Measurements from ENCODE around the gene IQCK. TPM values are rescaled to one million over a fixed set of nuclear protein-coding genes. Genes with fewer than 3 reads are reported as not detected.
"Not testable (repeated sequence)": the region's sequence is repeated elsewhere in the genome, so short reads cannot be mapped to it uniquely, and the experiment has no call there.

The IQCK gene
- total RNA-seq (1 to 10 TPM; 2.2 to 3.7 TPM), total RNA-seq (0.70 to 1.7 reads per million in 2 donors)

DNA sequence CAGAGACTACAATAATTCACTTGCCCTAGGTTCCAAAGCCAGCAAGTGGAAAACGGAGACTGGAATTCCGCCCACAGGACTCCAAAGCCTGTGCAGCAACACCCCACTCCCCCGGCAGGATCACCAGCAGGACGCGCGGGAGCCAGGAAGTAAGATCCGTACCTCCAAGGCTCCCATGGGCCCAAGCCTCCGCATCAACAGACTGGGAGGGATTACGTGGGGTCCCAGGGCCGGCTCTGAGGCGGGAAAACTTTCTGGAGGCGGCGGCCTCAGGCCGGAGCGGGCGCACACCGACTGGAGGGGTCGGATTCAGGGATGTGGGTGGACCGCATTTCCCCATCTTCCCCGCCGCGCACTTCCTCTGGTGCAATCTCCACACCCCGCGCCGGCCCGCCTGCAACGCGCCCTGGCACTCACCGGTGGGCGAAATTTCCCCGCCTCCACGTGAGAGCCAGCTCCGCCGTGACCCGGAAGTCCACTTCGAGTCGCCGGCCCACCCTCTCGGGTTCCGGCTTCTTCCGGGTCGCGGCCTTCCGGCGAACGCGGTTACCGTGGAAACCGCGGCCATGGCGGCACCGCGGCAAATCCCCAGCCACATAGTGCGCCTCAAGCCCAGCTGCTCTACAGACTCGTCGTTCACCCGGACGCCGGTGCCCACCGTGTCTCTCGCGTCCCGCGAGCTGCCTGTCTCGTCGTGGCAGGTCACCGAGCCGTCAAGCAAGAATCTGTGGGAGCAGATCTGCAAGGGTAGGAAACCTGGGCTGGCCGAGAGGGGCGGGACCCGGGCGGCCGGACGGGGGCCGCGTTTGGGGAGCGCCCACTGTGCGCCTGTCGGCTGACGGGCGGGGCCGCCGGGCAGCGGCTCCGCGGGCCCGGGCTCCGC, at the start of gene IQCK, which contains the start of gene KNOP1:
Gene IQCK (plus strand): TSS at position 531 of the 883 bp plus-strand sequence. CDS start 36 bp downstream, at position 567.
Gene KNOP1 (minus strand): TSS at position 487 of the 883 bp plus-strand sequence. CDS start 3,192 bp downstream, outside the sequence.
- Mint-ChIP-seq H3K36me3 (ENCODE audit: low read depth) (peaks cover 7% of the 10 kb centered on the region), H3K4me1 (peaks cover 33% of the 10 kb centered on the region), H3K27me3 (no peaks in the 10 kb centered on the region), H3K27ac (peak within 1 kb of the TSS; percentile 78), H3K4me3 (peak within 1 kb of the TSS; percentile 97)
- H3K9me3 ChIP-seq (ENCODE audit: control insufficient read depth, low read length, poor library complexity, severe bottlenecking), result no peaks in the 10 kb centered on the region
- ATAC-seq (peak; percentile 96), DNase-seq (peak; percentile 86 to 87 (median 86))

DNA sequence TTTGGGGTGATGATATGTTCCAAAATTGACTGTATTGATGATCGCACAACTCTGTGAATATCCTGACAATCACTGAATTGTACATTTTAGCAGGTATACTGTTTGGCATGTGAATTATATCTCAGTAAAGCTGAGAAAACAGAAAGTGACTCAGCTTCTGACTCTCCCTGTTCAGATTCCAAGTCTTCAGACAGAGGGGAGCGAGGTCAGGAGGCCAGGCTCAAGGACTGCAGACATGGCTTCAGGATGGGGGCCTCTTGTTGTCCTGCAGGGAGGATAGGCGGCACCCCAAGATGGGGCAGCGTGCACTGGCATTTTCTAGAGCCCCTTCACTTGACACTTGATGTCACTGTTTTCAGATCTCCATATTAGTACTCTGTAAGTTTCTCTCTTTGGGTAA, 45.7 kb upstream of the IQCK start:
- DNase-seq (no peak), ATAC-seq (no peak)
- H3K9me3 ChIP-seq (ENCODE audit: control insufficient read depth, low read length, poor library complexity, severe bottlenecking), result no peaks in the 10 kb centered on the region
- Mint-ChIP-seq H3K36me3 (ENCODE audit: low read depth) (peaks cover 10% of the 10 kb centered on the region), H3K27me3 (no peaks in the 10 kb centered on the region), H3K4me1 (peaks cover 8% of the 10 kb centered on the region), H3K27ac (no peak overlapping the region), H3K4me3 (no peak overlapping the region)

DNA sequence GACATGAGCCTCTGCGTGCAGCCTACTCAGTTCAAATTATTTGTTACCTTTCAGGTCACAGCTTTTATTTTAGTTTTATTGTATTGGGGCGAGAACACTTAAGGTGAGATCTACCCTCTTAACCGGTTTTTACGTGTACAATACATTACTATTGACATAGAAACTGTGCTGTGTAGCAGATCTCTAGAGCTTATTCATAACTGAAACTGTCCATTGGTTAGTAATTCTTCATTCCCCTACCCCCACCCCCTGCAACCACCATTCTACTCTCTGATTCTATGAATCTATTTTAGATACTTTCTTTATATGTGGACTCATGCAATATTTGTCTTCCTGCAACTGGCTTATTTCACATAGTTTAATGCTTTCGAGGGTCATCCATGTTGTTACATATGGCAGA, 43.6 kb upstream of the IQCK start:
- Mint-ChIP-seq H3K36me3 (ENCODE audit: low read depth) (peaks cover 8% of the 10 kb centered on the region), H3K4me3 (no peak overlapping the region), H3K27ac (no peak overlapping the region), H3K4me1 (peaks cover 8% of the 10 kb centered on the region), H3K27me3 (no peaks in the 10 kb centered on the region)
- DNase-seq (no peak), ATAC-seq (no peak)
- no peaks in the 10 kb centered on the region for H3K9me3 ChIP-seq (ENCODE audit: control insufficient read depth, low read length, poor library complexity, severe bottlenecking)

GRCh38 chr16:19677402-19677801, 40.7 kb upstream of the IQCK start:
- H3K4me3 Mint-ChIP-seq, result no peak overlapping the region
- no peaks in the 10 kb centered on the region for H3K9me3 ChIP-seq (ENCODE audit: control insufficient read depth, low read length, poor library complexity, severe bottlenecking)
- H3K36me3 Mint-ChIP-seq (ENCODE audit: low read depth), result peaks cover 5% of the 10 kb centered on the region
- H3K4me1 Mint-ChIP-seq, result peaks cover 9% of the 10 kb centered on the region
- no peaks in the 10 kb centered on the region for H3K27me3 Mint-ChIP-seq
- ATAC-seq, result no peak
- H3K27ac Mint-ChIP-seq, result no peak overlapping the region
- no peak for DNase-seq

DNA sequence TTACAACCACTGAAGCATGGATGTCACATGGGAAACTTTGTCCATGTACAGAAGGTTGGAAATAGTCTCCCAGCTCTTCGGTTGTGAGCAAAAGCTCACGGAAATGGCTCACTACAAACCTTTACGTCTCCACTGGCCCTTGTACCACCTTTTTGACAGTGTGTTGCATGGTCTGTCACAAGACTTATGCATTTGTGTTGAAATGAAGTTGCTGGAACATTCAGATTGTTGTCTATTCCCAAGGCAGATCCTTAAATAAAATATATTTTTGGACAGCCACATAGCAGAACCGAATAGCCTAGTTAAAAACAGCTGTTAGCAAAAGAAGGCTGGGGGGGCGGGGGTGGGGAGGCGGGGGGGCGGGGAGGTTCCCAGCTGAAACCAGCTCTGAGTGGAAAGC, 39.3 kb upstream of the IQCK start:
- no peak overlapping the region for H3K4me3 Mint-ChIP-seq
- ATAC-seq (no peak), DNase-seq (no peak)
- no peak overlapping the region for H3K27ac Mint-ChIP-seq
- H3K36me3 Mint-ChIP-seq (ENCODE audit: low read depth), result peaks cover 4% of the 10 kb centered on the region
- no peaks in the 10 kb centered on the region for H3K9me3 ChIP-seq (ENCODE audit: control insufficient read depth, low read length, poor library complexity, severe bottlenecking)
- H3K27me3 Mint-ChIP-seq, result no peaks in the 10 kb centered on the region
- peaks cover 5% of the 10 kb centered on the region for H3K4me1 Mint-ChIP-seq

DNA sequence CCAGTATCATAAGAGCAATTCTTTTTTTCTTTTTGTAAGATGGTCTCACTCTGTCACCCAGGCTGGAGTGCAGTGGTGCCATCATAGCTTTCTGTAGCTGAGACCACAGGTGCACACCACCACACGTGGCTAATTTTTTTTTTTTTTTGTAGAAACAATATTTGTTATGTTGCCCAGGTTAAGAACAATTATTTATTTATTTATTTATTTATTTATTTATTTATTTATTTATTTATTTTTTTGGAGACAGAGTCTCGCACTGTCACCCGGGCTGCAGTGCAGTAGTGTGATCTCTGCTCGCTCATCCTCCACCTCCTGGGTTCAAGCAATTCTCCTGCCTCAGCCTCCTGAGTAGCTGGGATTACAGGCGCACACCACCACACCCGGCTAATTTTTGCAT, 38.8 kb upstream of the IQCK start:
- not testable (repeated sequence) for ATAC-seq, DNase-seq

GRCh38 chr16:19680881-19681340, 37.2 kb upstream of the IQCK start:
- H3K27ac Mint-ChIP-seq, result no peak overlapping the region
- H3K27me3 Mint-ChIP-seq, result no peaks in the 10 kb centered on the region
- no peaks in the 10 kb centered on the region for H3K9me3 ChIP-seq (ENCODE audit: control insufficient read depth, low read length, poor library complexity, severe bottlenecking)
- ATAC-seq, result no peak
- DNase-seq, result no peak
- peaks cover 5% of the 10 kb centered on the region for H3K4me1 Mint-ChIP-seq
- H3K4me3 Mint-ChIP-seq, result no peak overlapping the region
- peaks cover 2% of the 10 kb centered on the region for H3K36me3 Mint-ChIP-seq (ENCODE audit: low read depth)

More for the DNA sequence above, 38.8 kb upstream of the IQCK start:
- H3K27ac Mint-ChIP-seq; H3K9me3 ChIP-seq (ENCODE audit: control insufficient read depth, low read length, poor library complexity, severe bottlenecking); H3K36me3 Mint-ChIP-seq (ENCODE audit: low read depth); H3K27me3 Mint-ChIP-seq; H3K4me3 Mint-ChIP-seq; H3K4me1 Mint-ChIP-seq: not testable (repeated sequence)

- Mint-ChIP-seq H3K4me3 (no peak overlapping the region), H3K27ac (no peak overlapping the region), H3K4me1 (peaks cover 3% of the 10 kb centered on the region), H3K27me3 (no peaks in the 10 kb centered on the region), H3K36me3 (ENCODE audit: low read depth) (peaks cover 4% of the 10 kb centered on the region)
- DNase-seq (no peak), ATAC-seq (no peak)
- H3K9me3 ChIP-seq (ENCODE audit: control insufficient read depth, low read length, poor library complexity, severe bottlenecking), result no peaks in the 10 kb centered on the region
Measured at GRCh38 chr16:19681637-19682036, 36.4 kb upstream of the IQCK start.

- Mint-ChIP-seq H3K36me3 (ENCODE audit: low read depth) (peaks cover 6% of the 10 kb centered on the region), H3K27me3 (no peaks in the 10 kb centered on the region), H3K4me3 (no peak overlapping the region), H3K4me1 (peaks cover 14% of the 10 kb centered on the region), H3K27ac (no peak overlapping the region)
- no peaks in the 10 kb centered on the region for H3K9me3 ChIP-seq (ENCODE audit: control insufficient read depth, low read length, poor library complexity, severe bottlenecking)
- ATAC-seq (no peak), DNase-seq (no peak)
Measured at GRCh38 chr16:19683453-19684236, 34.4 kb upstream of the IQCK start.

- H3K27ac Mint-ChIP-seq, result no peak overlapping the region
- ATAC-seq (no peak), DNase-seq (no peak)
- no peaks in the 10 kb centered on the region for H3K9me3 ChIP-seq (ENCODE audit: control insufficient read depth, low read length, poor library complexity, severe bottlenecking)
- peaks cover 19% of the 10 kb centered on the region for H3K4me1 Mint-ChIP-seq
- H3K4me3 Mint-ChIP-seq, result no peak overlapping the region
- no peaks in the 10 kb centered on the region for H3K27me3 Mint-ChIP-seq
- H3K36me3 Mint-ChIP-seq (ENCODE audit: low read depth), result peaks cover 6% of the 10 kb centered on the region
Measured at GRCh38 chr16:19685176-19685575, 32.9 kb upstream of the IQCK start.

DNA sequence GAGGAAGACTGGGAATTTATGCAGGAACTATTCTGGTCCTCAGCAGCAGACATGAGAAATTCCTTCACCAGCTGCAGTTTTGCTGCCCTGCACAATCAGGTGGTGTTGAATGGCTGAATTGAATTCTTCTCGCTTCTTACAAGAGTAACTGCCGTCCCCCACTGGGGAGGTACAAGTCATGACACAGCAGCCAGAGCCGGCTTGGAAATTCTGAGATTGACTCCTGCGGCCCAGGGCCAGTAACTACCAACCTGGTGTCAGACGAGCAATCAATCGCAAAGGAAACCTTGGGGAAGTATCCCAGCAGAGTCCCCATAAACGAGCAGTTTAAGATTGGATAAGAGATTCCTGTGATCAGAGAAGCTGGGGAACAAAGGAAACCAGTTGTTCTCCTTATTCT, 30.8 kb upstream of the IQCK start:
- ATAC-seq, result no peak
- Mint-ChIP-seq H3K4me3 (no peak overlapping the region), H3K36me3 (ENCODE audit: low read depth) (peaks cover 6% of the 10 kb centered on the region)

GRCh38 chr16:19688396-19689024, 29.6 kb upstream of the IQCK start:
- no peaks in the 10 kb centered on the region for H3K9me3 ChIP-seq (ENCODE audit: control insufficient read depth, low read length, poor library complexity, severe bottlenecking)
- peaks cover 6% of the 10 kb centered on the region for H3K36me3 Mint-ChIP-seq (ENCODE audit: low read depth)
- H3K27me3 Mint-ChIP-seq, result no peaks in the 10 kb centered on the region
- H3K27ac Mint-ChIP-seq, result peak overlapping the region; percentile 84
- no peak for DNase-seq
- H3K4me3 Mint-ChIP-seq, result no peak overlapping the region
- ATAC-seq, result peak; percentile 14
- H3K4me1 Mint-ChIP-seq, result peaks cover 26% of the 10 kb centered on the region

More for the DNA sequence above, 30.8 kb upstream of the IQCK start:
- no peak for DNase-seq
- peak overlapping the region; percentile 81 for H3K27ac Mint-ChIP-seq
- no peaks in the 10 kb centered on the region for H3K9me3 ChIP-seq (ENCODE audit: control insufficient read depth, low read length, poor library complexity, severe bottlenecking)
- H3K27me3 Mint-ChIP-seq, result no peaks in the 10 kb centered on the region
- H3K4me1 Mint-ChIP-seq, result peaks cover 22% of the 10 kb centered on the region

GRCh38 chr16:19689342-19689741, 28.7 kb upstream of the IQCK start:
- no peaks in the 10 kb centered on the region for H3K27me3 Mint-ChIP-seq
- peak overlapping the region; percentile 84 for H3K27ac Mint-ChIP-seq
- no peak for DNase-seq
- H3K4me3 Mint-ChIP-seq, result peak overlapping the region; percentile 47
- H3K9me3 ChIP-seq (ENCODE audit: control insufficient read depth, low read length, poor library complexity, severe bottlenecking), result no peaks in the 10 kb centered on the region
- peaks cover 26% of the 10 kb centered on the region for H3K4me1 Mint-ChIP-seq
- no peak for ATAC-seq
- peaks cover 6% of the 10 kb centered on the region for H3K36me3 Mint-ChIP-seq (ENCODE audit: low read depth)
